Urothelium cell line (cell line): ENCODE measurements around the gene GJD3.
A peak's percentile ranks its signal among the peaks of the same experiment; 100 is the strongest.

Source experiments
- DNase-seq: peaks from one replicate; pipeline ENCODE4 v3.0.0; 2011; ENCODE audit warnings: low spot score, mixed read lengths
- FAIRE-seq: peaks from 2 replicates; lab custom pipeline; 2011; peaks lifted over from hg19 to GRCh38; lab: Jason Lieb, UNC

The GJD3 gene

GRCh38 chr17:40315206-40315605 is 49.3 kb downstream of the GJD3 start:
- DNase-seq = no peak
- no peak for FAIRE-seq

- FAIRE-seq (peak; percentile 99), DNase-seq (peak; percentile 96)
These were observed 50.0 kb downstream of the GJD3 start for GRCh38 chr17:40314584-40314956.

GRCh38 chr17:40313668-40314583 is 50.6 kb downstream of the GJD3 start:
- DNase-seq (peak; percentile 61), FAIRE-seq (no peak)
